ENCODE results near the gene TIMP2.
"Not testable (repeated sequence)": the region's sequence is repeated elsewhere in the genome, so short reads cannot be mapped to it uniquely, and the experiment has no call there.

GRCh38 chr17:78911543-78911942 is 13.6 kb downstream of the TIMP2 start:
- TF ChIP-seq EZH2 (IDR thresholded peaks at IDR 0.05; ENCODE audit: borderline replicate concordance, low read depth, low read length, severe bottlenecking); CTCF (IDR thresholded peaks at IDR 0.05; ENCODE audit: borderline replicate concordance, extremely low read depth, low read length, poor library complexity, severe bottlenecking): not testable (repeated sequence)

All from DND-41 (cell line).